T47D (cell line): ENCODE measurements around the gene GAL3ST2.
"Not testable (repeated sequence)": the region's sequence is repeated elsewhere in the genome, so short reads cannot be mapped to it uniquely, and the experiment has no call there.

Experiments used
- DNase-seq, 2 experiments: peaks; one replicate each; pipeline versions ENCODE4 v3.0.0 to v3.0.0-alpha.2; 2011 to 2012; ENCODE audit warnings: low read depth in 1 of 2, low spot score in 1 of 2
- JUND ChIP-seq: IDR thresholded peaks from 2 replicates; pipeline ENCODE4 v1.6.1; 2012; ENCODE audit warnings: low read depth
- in situ Hi-C: cut with HindIII; loops from 2 replicates; pipeline ENCODE4 v1.10.0; 2016; ENCODE audit warnings: low sequenced_read_pairs, low pct_unique_long_range_greater_than_20kb

The GAL3ST2 gene

DNA sequence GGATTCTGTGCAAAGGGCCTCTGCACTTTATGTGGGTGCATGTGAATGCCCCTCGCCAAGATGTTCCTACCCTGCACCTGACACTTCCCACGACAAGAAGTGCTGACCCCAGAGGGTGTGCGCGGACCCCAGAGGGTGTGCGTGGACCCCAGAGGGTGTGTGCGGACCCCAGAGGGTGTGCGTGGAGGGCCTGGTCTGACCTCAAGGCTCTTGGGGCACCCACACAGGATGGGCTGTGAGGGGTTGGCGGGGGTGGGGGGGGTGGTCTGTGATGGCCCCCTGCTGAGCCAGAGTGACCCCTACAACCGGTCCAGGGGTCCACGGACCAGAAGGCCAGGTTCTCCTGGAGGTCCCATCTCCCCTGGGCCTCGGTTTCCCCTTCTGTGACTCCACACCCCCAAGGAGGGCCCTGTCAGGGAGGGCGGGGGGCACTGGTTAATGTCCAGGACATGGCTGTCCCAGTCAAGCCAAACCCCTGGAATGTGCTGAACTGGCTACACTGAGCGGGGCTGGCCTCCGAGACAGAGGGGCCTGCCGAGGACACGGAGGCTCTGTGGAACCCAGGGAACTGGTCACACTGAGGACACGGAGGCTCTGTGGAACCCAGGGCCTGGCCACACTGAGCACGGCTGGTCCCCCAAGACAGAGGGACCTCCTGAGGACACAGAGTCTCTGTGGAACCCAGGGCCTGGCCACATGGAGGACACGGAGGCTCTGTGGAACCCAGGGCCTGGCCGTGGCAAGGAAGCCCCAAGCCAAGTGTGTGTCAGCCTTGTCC lies 35.5 kb downstream of the GAL3ST2 start:
- no peak for DNase-seq
- no peak for TF ChIP-seq JUND
- in situ Hi-C loops, result no loop called here

DNA sequence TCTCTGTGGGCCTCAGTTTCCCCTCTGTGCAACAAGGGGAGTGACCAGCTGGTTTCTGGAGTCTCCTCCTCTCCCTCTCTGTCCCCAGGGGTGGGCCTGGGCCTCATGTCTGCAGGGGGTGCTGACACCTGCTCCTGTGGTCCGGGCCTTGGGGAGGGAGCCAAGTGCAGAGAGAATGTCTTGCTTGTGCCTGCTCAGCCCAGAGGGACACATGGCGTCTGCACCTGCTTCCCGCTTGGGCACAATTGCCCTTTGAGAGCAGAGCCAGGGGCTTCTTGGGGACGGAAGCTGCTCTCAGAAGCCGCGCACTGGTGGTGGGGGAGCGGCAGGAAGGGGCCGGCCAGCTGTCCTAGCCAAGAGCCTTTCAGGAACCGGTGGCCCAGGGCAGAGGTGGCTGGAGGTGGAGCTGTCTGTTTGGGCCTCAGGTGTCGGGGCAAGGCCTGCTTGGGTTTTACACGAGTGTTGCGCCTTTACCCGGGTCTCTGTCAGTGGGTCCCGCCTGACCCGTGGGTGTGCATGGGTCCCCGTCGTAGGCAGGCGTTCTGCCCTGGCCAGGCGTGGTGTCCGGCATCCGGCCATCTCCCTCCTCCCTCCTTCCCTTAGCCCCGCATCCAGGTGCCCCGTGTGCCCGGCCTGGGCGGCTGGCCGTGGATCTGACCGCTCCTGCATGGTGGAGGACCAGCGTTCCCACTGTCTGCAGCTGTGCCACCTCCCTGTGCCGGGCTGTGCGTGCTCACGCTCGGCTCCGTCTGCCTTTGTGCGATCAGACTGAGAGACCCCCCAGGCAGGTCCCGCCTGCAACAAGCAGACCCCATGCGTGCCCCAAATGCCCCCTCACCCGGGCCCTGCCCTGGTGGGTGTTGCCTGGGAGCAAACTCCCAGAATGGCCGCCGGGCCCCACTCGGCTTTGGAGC lies 36.4 kb downstream of the GAL3ST2 start:
- in situ Hi-C loops, result no loop called here
- TF ChIP-seq JUND, result no peak
- DNase-seq, result no peak

DNA sequence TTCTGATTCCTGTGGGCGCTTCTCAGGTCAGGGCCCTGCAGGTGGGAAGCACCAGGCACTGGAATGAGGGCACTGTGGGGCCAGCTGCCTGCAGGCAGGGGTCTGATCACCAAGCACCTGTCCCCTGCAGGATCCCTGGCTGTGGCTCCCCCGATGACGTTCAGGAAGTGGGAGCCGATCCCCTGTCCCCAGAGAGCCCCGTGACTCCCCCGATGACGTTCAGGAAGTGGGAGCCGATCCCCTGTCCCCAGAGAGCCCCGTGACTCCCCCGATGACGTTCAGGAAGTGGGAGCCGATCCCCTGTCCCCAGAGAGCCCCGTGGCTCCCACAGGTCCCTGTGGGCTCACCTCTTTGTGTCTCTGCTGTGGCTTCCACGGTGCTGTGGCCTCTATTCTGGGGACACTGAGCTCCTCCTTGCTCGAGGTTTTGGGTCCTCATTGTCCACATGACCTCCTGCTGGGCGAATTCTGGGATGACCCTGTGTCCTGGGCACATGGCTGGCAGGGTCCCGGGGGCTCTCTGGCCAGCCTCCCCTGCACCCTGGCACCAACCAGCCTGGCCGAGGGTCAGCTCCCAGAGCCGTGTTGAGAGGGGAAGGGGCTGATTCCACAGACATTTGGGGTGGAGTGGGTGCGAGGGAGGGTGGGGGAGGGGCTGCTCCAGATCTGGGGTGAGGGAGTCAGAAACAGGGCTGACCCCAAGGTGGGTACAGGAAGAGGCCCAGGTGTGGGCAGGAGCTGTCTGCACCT lies 37.2 kb downstream of the GAL3ST2 start:
- no peak for TF ChIP-seq JUND
- DNase-seq, result no peak
- in situ Hi-C loops, result no loop called here

DNA sequence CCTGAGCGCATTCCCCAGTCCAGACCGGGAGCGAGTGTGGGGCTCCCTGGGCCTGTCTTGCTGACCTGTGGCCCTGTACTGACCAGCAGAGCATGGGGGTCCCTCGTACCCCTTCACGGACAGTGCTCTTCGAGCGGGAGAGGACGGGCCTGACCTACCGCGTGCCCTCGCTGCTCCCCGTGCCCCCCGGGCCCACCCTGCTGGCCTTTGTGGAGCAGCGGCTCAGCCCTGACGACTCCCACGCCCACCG lies 37.7 kb downstream of the GAL3ST2 start:
- no peak for DNase-seq
- TF ChIP-seq JUND, result no peak
- in situ Hi-C loops, result no loop called here

DNA sequence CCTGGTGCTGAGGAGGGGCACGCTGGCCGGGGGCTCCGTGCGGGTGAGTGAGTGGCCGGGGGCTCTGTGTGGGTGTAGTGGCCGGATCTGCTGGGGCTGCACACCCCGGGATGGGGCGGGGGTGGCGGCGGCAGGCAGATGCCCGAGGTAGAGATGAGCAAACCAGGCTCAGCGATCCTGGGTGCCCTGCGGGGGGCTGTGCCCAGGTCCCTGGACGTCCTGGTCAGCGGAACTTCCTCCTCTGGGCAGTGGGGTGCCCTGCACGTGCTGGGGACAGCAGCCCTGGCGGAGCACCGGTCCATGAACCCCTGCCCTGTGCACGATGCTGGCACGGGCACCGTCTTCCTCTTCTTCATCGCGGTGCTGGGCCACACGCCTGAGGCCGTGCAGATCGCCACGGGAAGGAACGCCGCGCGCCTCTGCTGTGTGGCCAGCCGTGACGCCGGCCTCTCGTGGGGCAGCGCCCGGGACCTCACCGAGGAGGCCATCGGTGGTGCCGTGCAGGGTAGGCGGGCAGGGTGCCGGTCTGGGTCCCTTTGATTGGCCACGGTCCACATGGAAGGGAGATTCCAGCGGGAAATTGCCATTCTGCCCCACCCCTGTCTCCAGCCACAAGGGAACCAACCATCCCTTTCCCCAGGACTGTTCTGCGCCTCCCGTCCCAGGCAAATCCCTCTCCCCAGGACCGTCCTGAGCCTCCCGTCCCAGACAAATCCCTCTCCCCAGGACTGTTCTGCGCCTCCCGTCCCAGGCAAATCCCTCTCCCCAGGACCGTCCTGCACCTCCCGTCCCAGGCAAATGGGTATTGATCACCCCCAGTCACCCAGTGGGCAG lies 38.2 kb downstream of the GAL3ST2 start:
- TF ChIP-seq JUND, result no peak
- in situ Hi-C loops, result no loop called here
- no peak for DNase-seq

DNA sequence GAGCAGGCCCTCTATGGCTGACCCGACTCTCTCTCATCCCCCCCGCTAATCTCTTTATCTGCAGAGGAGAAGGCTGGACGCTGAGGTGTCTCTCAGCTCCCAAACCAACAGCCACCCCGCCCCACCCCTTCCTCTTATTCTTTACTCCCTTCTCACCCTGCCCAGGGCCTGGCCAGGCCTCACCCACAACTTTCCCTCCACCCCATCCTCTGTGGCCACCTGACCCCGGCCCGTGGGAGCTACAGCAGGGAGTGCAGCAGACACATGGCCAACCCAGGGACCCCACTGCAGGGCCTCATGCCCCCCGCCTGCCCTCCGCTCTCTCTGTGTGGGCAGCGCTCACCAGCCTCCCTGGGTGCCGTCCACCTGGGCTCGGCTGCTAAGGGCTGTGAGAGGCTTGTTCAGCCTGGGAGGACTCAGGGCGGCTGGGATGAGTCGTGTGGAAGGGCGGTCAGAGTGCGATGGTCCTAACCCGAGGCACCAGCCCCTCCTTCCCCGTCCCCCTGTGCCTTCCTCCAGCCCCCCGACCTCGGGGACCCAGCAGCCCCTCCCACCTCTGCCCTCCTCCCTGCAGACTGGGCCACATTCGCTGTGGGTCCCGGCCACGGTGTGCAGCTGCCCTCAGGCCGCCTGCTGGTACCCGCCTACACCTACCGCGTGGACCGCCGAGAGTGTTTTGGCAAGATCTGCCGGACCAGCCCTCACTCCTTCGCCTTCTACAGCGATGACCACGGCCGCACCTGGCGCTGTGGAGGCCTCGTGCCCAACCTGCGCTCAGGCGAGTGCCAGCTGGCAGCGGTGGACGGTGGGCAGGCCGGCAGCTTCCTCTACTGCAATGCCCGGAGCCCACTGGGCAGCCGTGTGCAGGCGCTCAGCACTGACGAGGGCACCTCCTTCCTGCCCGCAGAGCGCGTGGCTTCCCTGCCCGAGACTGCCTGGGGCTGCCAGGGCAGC lies 39.1 kb downstream of the GAL3ST2 start:
- in situ Hi-C loops, result no loop called here
- DNase-seq, result no peak

DNA sequence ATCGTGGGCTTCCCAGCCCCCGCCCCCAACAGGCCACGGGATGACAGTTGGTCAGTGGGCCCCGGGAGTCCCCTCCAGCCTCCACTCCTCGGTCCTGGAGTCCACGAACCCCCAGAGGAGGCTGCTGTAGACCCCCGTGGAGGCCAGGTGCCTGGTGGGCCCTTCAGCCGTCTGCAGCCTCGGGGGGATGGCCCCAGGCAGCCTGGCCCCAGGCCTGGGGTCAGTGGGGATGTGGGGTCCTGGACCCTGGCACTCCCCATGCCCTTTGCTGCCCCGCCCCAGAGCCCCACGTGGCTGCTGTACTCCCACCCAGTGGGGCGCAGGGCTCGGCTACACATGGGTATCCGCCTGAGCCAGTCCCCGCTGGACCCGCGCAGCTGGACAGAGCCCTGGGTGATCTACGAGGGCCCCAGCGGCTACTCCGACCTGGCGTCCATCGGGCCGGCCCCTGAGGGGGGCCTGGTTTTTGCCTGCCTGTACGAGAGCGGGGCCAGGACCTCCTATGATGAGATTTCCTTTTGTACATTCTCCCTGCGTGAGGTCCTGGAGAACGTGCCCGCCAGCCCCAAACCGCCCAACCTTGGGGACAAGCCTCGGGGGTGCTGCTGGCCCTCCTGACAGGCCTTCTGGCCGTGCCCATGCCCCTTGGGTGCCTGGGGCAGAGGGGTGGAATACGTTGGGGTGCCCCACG lies 40.0 kb downstream of the GAL3ST2 start:
- in situ Hi-C loops, result no loop called here
- TF ChIP-seq JUND, result no peak
- DNase-seq, result no peak

More for the DNA sequence above, 39.1 kb downstream of the GAL3ST2 start:
- no peak for TF ChIP-seq JUND

DNA sequence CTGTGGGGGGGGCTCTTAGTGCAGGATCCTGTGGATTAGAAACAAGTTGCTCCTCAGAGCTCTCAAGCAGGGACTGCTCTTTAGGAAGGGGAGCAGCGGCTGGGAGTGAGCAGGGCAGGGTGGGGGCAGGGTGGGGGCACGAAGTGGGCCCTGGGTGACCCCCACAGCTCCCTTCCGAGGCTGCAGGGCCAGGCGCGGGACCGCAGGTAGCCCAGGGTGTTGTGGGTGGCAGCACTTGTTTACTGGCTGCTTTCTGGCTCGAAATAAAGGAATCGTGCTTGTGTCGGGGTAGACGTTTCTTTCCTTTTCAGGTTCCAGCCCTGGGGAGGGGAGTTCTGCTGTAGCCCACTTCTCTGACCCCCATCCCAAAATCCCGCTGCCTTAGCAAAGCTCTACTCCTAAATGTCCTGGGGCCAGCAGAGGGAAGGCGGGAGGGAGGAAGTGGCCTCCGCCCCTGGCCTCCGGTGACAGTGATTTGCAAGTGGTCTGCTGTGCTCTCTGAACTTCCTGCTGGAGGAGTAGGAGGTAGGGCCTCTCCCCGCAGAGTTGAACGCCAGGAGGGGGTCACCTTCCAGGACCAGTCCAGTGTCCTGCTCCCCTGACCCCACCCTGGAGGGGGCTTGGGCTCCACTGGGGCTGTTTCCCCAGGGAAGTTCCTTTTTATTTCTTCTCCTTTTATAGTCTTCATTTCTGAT lies 40.7 kb downstream of the GAL3ST2 start:
- in situ Hi-C loops, result no loop called here
- no peak for DNase-seq
- no peak for TF ChIP-seq JUND

DNA sequence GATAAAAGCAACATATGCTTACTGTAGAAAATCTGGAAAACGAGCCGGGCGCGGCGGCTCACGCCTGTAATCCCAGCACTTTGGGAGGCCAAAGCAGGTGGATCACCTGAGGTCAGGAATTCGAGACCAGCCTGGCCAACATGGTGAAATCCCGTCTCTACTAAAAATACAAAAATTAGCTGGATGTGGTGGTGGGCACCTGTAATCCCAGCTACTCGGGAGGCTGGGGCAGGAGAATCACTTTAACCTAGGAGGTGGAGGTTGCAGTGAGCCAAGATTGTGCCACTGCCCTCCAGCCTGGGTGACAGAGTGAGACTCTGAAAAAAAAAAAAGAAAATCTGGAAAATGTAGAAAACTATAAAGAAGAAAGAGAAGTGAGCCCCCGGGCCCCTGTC lies 41.2 kb downstream of the GAL3ST2 start:
- DNase-seq, in situ Hi-C loops: not testable (repeated sequence)

DNA sequence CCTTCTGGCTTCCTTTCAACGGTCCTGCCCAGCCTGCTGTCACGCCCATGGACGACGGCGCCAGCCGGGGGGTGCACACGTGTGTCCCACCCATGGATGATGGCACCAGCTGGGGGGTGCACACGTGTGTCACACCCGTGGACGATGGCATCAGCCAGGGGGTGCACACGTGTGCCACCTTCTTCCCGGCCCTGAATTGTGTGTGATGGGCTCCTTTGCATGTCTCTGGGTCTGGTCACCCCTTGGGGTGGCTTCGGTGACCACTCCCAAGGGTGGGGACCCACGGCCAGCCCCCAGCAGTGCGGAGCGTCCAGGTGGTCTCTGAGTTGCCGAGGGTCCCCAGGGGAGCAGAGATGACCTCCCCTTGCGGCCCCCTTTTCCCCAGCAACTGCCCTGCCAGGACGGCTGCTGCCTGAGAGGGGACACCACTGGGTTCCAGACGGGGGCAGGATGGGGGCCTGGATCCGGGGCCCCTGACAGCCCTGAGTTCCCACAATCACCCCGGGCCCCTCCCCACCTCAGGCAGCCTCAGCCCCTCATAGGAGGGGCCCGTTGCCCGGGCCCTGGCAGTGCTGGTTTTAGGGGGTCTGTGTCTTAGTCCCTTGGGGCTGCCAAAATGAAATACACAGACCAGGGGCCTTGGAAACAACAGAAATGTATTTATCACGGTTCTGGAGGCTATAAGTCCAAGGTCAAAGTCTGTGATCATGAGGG lies 41.8 kb downstream of the GAL3ST2 start:
- in situ Hi-C loops, result no loop called here
- no peak for DNase-seq
- no peak for TF ChIP-seq JUND
